WTC11 (cell line): ENCODE results near the gene L3MBTL1. TPM values are rescaled to one million over a fixed set of nuclear protein-coding genes. Genes with fewer than 3 reads are reported as not detected.

Experiments used
- ATAC-seq: fragments of 200-7000 bp; cut with Tn5 transposase; 2 replicates; pipeline ENCODE4 v1.10.0; 2021; ENCODE audit warnings: mild to moderate bottlenecking, moderate library complexity
- CTCF ChIA-PET: fragments of 300-600 bp; sonication (Branson Sonifier 250); formaldehyde crosslinking; loops from one replicate; lab custom pipeline; 2021; ENCODE audit warnings: antibody characterized with exemption; lab: Charles Lee
- POLR2A ChIA-PET: fragments of 350-600 bp; sonication (Branson Sonifier 250); formaldehyde crosslinking; loops from one replicate; lab custom pipeline; 2021; ENCODE audit warnings: antibody characterized with exemption; lab: Charles Lee
- DNase-seq: peaks from one replicate; pipeline ENCODE4 v3.0.0; 2021; ENCODE audit warnings: low spot score
- H3K27ac Mint-ChIP-seq: 2 replicates; pipeline ENCODE4 v1.8.0; 2021; ENCODE audit warnings: mixed read lengths
- H3K27me3 Mint-ChIP-seq: 2 replicates; pipeline ENCODE4 v1.8.0; 2021; ENCODE audit warnings: low read depth, mild to moderate bottlenecking, moderate library complexity, mixed read lengths
- H3K36me3 Mint-ChIP-seq: 2 replicates; pipeline ENCODE4 v1.8.0; 2021; ENCODE audit warnings: mixed read lengths
- H3K4me1 Mint-ChIP-seq: 2 replicates; pipeline ENCODE4 v1.8.0; 2022; ENCODE audit warnings: mixed read lengths
- H3K4me3 Mint-ChIP-seq: 2 replicates; pipeline ENCODE4 v1.8.0; 2021; ENCODE audit warnings: mild to moderate bottlenecking, moderate library complexity, mixed read lengths
- H3K9me3 Mint-ChIP-seq: 2 replicates; pipeline ENCODE4 v1.8.0; 2021; ENCODE audit warnings: mixed read lengths
- ATF1 ChIP-seq: sonication (generic); formaldehyde crosslinking; IDR thresholded peaks from 2 replicates; pipeline ENCODE4 v1.8.1; 2023; ENCODE audit warnings: mild to moderate bottlenecking, moderate library complexity, missing genetic modification reagents
- CREB1 ChIP-seq: sonication (generic); formaldehyde crosslinking; IDR thresholded peaks from 2 replicates; pipeline ENCODE4 v1.8.0; 2023; ENCODE audit warnings: mild to moderate bottlenecking, missing genetic modification reagents
- CREM ChIP-seq: sonication (generic); formaldehyde crosslinking; IDR thresholded peaks from 2 replicates; pipeline ENCODE4 v1.8.1; 2022; ENCODE audit warnings: mild to moderate bottlenecking, missing genetic modification reagents, moderate library complexity
- FOXK1 ChIP-seq: sonication (generic); formaldehyde crosslinking; IDR thresholded peaks from 2 replicates; pipeline ENCODE4 v1.8.0; 2022; ENCODE audit warnings: mild to moderate bottlenecking, moderate library complexity, missing genetic modification reagents
- FOXP1 ChIP-seq: sonication (generic); formaldehyde crosslinking; IDR thresholded peaks from 2 replicates; pipeline ENCODE4 v1.8.0; 2022; ENCODE audit warnings: missing genetic modification reagents, mild to moderate bottlenecking, moderate library complexity, borderline replicate concordance
- GABPB1 ChIP-seq: sonication (generic); formaldehyde crosslinking; IDR thresholded peaks from 2 replicates; pipeline ENCODE4 v1.8.1; 2023; ENCODE audit warnings: mild to moderate bottlenecking, missing genetic modification reagents
- NR3C1 ChIP-seq: sonication (generic); formaldehyde crosslinking; conservative IDR thresholded peaks from 2 replicates; pipeline ENCODE4 v1.8.1; 2023; ENCODE audit warnings: low read depth, mild to moderate bottlenecking, missing genetic modification reagents
- RORB ChIP-seq: fragments of 250-450 bp; sonication (Bioruptor Pico); IDR thresholded peaks from 2 replicates; pipeline ENCODE4 v1.9.0; 2021; ENCODE audit warnings: mild to moderate bottlenecking
- SOX15 ChIP-seq: fragments of 250-450 bp; sonication (Bioruptor Pico); IDR thresholded peaks from 2 replicates; pipeline ENCODE4 v1.9.0; 2021; ENCODE audit warnings: mild to moderate bottlenecking
- SP1 ChIP-seq: sonication (generic); formaldehyde crosslinking; conservative IDR thresholded peaks from 2 replicates; pipeline ENCODE4 v1.8.1; 2022; ENCODE audit warnings: missing genetic modification reagents
- TEAD4 ChIP-seq: sonication (generic); formaldehyde crosslinking; IDR thresholded peaks from 2 replicates; pipeline ENCODE4 v1.8.0; 2022; ENCODE audit warnings: mild to moderate bottlenecking, missing genetic modification reagents
- ZBTB21 ChIP-seq: sonication (generic); formaldehyde crosslinking; IDR thresholded peaks from 2 replicates; pipeline ENCODE4 v1.8.1; 2023; ENCODE audit warnings: mild to moderate bottlenecking, missing genetic modification reagents, borderline replicate concordance
- ZNF219 ChIP-seq: sonication (generic); formaldehyde crosslinking; IDR thresholded peaks from 2 replicates; pipeline ENCODE4 v1.8.0; 2023; ENCODE audit warnings: missing genetic modification reagents, mild to moderate bottlenecking, borderline replicate concordance
- ZNF263 ChIP-seq: sonication (generic); formaldehyde crosslinking; IDR thresholded peaks from 2 replicates; pipeline ENCODE4 v1.8.1; 2022; ENCODE audit warnings: low read depth, mild to moderate bottlenecking, moderate library complexity, missing genetic modification reagents
- ZNF317 ChIP-seq: sonication (generic); formaldehyde crosslinking; IDR thresholded peaks from 2 replicates; pipeline ENCODE4 v1.8.1; 2023; ENCODE audit warnings: low read depth, mild to moderate bottlenecking, moderate library complexity, missing genetic modification reagents, borderline replicate concordance
- ZNF423 ChIP-seq: fragments of 250-450 bp; sonication (Bioruptor Pico); IDR thresholded peaks from 2 replicates; pipeline ENCODE4 v2.1.2; 2022; ENCODE audit warnings: mild to moderate bottlenecking, moderate library complexity
- total RNA-seq: library from RNA; stranded (reverse); gene quantifications from 3 replicates; pipeline ENCODE4 v1.2.3, GENCODE V29; 2021
- TF ChIP-seq, protein P1 (sequence below): sonication (generic); formaldehyde crosslinking; IDR thresholded peaks from 2 replicates; pipeline ENCODE4 v1.8.1; 2023; ENCODE audit warnings: mild to moderate bottlenecking, missing genetic modification reagents, borderline replicate concordance
- TF ChIP-seq, protein P2 (sequence below): sonication (generic); formaldehyde crosslinking; IDR thresholded peaks from 2 replicates; pipeline ENCODE4 v1.8.0; 2022; ENCODE audit warnings: mild to moderate bottlenecking, missing genetic modification reagents
- TF ChIP-seq, protein P3 (sequence below): sonication (generic); formaldehyde crosslinking; IDR thresholded peaks from 2 replicates; pipeline ENCODE4 v1.8.1; 2022; ENCODE audit warnings: mild to moderate bottlenecking, moderate library complexity, missing genetic modification reagents
- TF ChIP-seq, protein P4 (sequence below): sonication (generic); formaldehyde crosslinking; IDR thresholded peaks from 2 replicates; pipeline ENCODE4 v1.8.1; 2022; ENCODE audit warnings: mild to moderate bottlenecking, missing genetic modification reagents, moderate library complexity, borderline replicate concordance

Gene L3MBTL1
- total RNA-seq, 1 experiment from 2014 or later = 28.3 TPM

DNA sequence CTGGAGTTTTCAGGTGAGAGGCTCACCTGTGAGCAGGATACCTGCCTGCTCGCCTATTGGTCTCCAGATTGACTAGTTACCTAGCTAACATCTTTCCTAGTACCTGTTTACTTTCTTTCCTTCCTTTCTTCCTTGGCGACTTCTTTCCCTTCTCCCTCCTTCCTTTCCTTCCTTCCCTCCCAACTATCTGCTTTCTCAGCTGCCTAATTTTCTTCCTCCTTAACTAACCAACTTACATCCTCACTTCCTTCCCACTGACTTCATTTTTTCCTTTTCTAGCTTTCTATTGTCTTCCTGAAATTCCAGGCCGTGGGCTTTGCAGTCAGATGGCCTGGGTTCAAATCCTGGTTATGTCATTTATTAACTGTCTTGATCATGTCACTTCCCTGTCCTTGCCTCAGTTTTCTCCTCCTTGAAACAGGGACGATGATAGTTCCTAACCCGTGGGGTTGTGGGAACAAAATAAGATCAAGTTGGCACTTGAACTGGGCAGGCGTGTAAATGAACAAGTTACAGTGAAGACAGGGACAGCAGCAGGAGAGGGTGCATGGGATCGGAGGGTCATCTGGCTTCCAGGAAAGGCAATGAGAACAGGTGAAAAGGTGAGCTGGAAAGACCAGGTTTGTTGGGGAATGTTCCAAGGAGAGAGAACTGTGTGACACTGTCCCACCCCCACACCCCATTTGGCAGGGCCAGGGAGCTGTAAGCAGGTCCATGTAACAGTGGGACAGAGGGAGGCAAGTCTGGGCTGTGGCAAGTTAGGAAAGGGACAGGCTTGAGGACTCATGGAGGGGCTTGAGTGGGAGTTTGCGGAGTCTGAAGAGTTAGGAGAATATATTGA is 51.9 kb downstream of the L3MBTL1 start:
- ChIA-PET POLR2A (no interaction called here), CTCF (interaction anchor here (1.0 to 2.2 kb wide), 2 partner anchors 21 to 29 kb away, joined by 3 to 8 read pairs; no protein-coding TSS in a partner anchor)
- no peak for DNase-seq
- no peaks in the 10 kb centered on the region for H3K9me3 Mint-ChIP-seq
- H3K4me3 Mint-ChIP-seq = no peak overlapping the region
- H3K36me3 Mint-ChIP-seq = no peaks in the 10 kb centered on the region
- TF ChIP-seq NR3C1 (CRISPR knock-in tag) (no peak), SOX15 (no peak), RORB (CRISPR knock-in tag) (no peak), ATF1 (no peak), ZNF263 (CRISPR knock-in tag) (no peak), GABPB1 (CRISPR knock-in tag) (no peak), CREM (no peak), CREB1 (CRISPR knock-in tag) (no peak), TEAD4 (CRISPR knock-in tag) (no peak)
- TF ChIP-seq, protein P1, sequence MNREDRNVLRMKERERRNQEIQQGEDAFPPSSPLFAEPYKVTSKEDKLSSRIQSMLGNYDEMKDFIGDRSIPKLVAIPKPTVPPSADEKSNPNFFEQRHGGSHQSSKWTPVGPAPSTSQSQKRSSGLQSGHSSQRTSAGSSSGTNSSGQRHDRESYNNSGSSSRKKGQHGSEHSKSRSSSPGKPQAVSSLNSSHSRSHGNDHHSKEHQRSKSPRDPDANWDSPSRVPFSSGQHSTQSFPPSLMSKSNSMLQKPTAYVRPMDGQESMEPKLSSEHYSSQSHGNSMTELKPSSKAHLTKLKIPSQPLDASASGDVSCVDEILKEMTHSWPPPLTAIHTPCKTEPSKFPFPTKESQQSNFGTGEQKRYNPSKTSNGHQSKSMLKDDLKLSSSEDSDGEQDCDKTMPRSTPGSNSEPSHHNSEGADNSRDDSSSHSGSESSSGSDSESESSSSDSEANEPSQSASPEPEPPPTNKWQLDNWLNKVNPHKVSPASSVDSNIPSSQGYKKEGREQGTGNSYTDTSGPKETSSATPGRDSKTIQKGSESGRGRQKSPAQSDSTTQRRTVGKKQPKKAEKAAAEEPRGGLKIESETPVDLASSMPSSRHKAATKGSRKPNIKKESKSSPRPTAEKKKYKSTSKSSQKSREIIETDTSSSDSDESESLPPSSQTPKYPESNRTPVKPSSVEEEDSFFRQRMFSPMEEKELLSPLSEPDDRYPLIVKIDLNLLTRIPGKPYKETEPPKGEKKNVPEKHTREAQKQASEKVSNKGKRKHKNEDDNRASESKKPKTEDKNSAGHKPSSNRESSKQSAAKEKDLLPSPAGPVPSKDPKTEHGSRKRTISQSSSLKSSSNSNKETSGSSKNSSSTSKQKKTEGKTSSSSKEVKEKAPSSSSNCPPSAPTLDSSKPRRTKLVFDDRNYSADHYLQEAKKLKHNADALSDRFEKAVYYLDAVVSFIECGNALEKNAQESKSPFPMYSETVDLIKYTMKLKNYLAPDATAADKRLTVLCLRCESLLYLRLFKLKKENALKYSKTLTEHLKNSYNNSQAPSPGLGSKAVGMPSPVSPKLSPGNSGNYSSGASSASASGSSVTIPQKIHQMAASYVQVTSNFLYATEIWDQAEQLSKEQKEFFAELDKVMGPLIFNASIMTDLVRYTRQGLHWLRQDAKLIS (CRISPR knock-in tag) = no peak
- no peak for ATAC-seq
- H3K27ac Mint-ChIP-seq = peak overlapping the region; percentile 22
- peaks cover 3% of the 10 kb centered on the region for H3K4me1 Mint-ChIP-seq
- H3K27me3 Mint-ChIP-seq = no peaks in the 10 kb centered on the region

DNA sequence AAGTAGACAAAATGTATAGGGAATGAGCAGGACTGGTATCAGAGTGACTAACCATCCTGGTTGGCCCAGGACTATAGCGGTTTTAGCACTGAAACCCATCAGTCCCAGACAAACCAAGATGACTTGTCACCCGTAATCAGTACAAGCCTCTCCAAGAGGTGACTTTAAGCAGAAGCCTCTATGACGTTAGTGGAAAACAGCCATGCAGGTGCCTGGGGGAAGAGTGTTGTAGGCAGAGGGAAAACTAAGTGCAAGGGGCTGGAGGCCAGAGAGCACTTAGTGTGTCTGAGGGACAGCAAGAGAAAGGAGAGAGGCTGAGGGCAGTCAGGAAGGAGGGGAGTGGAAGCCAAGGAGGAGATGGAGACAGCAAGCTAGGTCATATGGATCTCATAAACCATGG is 53.5 kb downstream of the L3MBTL1 start:
- Mint-ChIP-seq H3K9me3 (no peaks in the 10 kb centered on the region), H3K4me3 (no peak overlapping the region), H3K4me1 (peaks cover 3% of the 10 kb centered on the region), H3K36me3 (no peaks in the 10 kb centered on the region), H3K27me3 (no peaks in the 10 kb centered on the region), H3K27ac (no peak overlapping the region)
- CTCF ChIA-PET = interaction anchor here (0.7 kb wide), 1 partner anchor 219 kb away, joined by 6 read pairs; no protein-coding TSS in a partner anchor
- TF ChIP-seq, protein P2, sequence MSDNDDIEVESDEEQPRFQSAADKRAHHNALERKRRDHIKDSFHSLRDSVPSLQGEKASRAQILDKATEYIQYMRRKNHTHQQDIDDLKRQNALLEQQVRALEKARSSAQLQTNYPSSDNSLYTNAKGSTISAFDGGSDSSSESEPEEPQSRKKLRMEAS (CRISPR knock-in tag) = no peak
- TF ChIP-seq SP1 (CRISPR knock-in tag) = no peak
- TF ChIP-seq NR3C1 (CRISPR knock-in tag) = no peak
- TF ChIP-seq SOX15 = no peak
- TF ChIP-seq ZBTB21 = no peak
- TF ChIP-seq FOXK1 (CRISPR knock-in tag) = no peak
- TF ChIP-seq, protein P3, sequence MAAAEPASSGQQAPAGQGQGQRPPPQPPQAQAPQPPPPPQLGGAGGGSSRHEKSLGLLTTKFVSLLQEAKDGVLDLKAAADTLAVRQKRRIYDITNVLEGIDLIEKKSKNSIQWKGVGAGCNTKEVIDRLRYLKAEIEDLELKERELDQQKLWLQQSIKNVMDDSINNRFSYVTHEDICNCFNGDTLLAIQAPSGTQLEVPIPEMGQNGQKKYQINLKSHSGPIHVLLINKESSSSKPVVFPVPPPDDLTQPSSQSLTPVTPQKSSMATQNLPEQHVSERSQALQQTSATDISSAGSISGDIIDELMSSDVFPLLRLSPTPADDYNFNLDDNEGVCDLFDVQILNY (CRISPR knock-in tag) = no peak
- no peak for TF ChIP-seq ZNF317 (CRISPR knock-in tag)
- TF ChIP-seq FOXP1 (CRISPR knock-in tag) = no peak
- TF ChIP-seq, protein P4, sequence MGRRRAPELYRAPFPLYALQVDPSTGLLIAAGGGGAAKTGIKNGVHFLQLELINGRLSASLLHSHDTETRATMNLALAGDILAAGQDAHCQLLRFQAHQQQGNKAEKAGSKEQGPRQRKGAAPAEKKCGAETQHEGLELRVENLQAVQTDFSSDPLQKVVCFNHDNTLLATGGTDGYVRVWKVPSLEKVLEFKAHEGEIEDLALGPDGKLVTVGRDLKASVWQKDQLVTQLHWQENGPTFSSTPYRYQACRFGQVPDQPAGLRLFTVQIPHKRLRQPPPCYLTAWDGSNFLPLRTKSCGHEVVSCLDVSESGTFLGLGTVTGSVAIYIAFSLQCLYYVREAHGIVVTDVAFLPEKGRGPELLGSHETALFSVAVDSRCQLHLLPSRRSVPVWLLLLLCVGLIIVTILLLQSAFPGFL (CRISPR knock-in tag) = no peak
- TF ChIP-seq ZNF423 (CRISPR knock-in tag) = no peak
- no peak for TF ChIP-seq ZNF219 (CRISPR knock-in tag)
- TF ChIP-seq, protein P1 (CRISPR knock-in tag) = no peak
- ATAC-seq = no peak
- POLR2A ChIA-PET = no interaction called here
- DNase-seq = no peak
